AG09309 (cell line): ENCODE data around the gene ABCA3.

Experiments
- DNase-seq: peaks from one replicate; pipeline ENCODE4 v3.0.0-alpha.2; 2010; ENCODE audit warnings: low read depth
- H3K4me3 ChIP-seq: 2 replicates; pipeline ENCODE4 v1.5.1; 2011; ENCODE audit warnings: mild to moderate bottlenecking, low read depth, low read length, moderate library complexity; ENCODE audit not compliant: control insufficient read depth
- TF ChIP-seq, protein P1 (sequence below): IDR thresholded peaks from 2 replicates; pipeline ENCODE4 v1.5.1; 2011; ENCODE audit warnings: mild to moderate bottlenecking, low read depth, low read length, inconsistent platforms; ENCODE audit not compliant: insufficient read depth, control insufficient read depth; ENCODE audit errors: missing control alignments

The ABCA3 gene

DNA sequence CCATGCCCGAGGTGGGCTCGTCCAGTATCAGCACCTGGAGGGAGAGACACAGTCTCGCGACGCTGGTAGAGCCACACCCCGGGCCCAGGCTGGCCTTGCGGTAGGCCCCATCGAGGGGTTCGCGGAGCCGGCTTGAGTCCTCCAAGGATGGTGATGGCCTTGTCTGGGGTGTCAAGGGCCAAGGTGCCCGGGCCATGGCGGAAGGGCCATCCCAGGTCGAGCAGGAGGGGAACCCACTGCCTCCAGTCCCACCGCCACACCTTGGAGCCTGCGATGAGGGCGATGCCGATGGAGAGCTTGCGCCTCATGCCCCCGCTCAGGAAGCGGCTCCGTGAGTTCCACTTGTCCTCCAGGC, 43.0 kb downstream of the ABCA3 start:
- TF ChIP-seq, protein P1, sequence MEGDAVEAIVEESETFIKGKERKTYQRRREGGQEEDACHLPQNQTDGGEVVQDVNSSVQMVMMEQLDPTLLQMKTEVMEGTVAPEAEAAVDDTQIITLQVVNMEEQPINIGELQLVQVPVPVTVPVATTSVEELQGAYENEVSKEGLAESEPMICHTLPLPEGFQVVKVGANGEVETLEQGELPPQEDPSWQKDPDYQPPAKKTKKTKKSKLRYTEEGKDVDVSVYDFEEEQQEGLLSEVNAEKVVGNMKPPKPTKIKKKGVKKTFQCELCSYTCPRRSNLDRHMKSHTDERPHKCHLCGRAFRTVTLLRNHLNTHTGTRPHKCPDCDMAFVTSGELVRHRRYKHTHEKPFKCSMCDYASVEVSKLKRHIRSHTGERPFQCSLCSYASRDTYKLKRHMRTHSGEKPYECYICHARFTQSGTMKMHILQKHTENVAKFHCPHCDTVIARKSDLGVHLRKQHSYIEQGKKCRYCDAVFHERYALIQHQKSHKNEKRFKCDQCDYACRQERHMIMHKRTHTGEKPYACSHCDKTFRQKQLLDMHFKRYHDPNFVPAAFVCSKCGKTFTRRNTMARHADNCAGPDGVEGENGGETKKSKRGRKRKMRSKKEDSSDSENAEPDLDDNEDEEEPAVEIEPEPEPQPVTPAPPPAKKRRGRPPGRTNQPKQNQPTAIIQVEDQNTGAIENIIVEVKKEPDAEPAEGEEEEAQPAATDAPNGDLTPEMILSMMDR = no peak
- DNase-seq = no peak
- H3K4me3 ChIP-seq = no peak overlapping the region

DNA sequence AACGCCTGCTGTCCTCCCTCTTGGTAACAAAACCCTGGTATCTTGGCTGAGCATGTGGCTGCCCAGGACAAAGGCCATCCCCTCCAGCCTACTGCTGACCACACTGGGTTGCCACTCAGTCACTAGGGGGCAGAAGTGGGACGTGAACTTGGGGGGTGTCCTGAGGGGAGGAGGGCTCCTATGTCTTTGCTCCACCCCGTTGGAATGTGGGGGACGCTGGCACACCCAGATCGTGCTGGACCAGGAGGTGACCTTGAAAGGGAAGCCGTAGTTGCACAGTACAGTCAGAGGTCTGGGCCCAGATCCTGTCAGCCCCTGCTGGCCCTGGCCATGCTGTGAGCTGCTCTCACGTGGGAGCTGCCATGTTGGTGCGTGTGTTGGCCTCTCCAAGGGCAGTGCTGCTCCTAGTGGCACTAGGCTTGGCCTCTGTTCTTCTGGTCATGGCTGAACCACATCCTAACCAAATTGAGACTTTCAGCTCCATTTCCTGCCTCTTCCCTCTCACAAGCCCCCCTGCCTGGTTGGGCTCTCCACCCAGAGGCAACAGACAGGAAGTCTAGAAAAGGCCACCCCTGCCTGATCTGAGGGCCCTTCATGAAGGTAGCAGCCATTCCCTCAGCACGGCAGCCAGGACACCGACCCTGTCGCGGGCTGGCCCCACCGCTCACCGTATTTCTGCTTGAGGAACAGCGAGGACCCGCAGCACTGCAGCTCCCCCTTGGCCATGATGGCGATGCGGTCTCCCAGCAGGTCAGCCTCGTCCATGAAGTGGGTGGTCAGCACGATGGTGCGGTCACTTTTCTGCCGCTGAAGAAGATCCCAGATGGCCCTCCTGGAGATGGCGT, 43.6 kb downstream of the ABCA3 start:
- no peak overlapping the region for H3K4me3 ChIP-seq
- TF ChIP-seq, protein P1 = peak; percentile 53
- DNase-seq = no peak

DNA sequence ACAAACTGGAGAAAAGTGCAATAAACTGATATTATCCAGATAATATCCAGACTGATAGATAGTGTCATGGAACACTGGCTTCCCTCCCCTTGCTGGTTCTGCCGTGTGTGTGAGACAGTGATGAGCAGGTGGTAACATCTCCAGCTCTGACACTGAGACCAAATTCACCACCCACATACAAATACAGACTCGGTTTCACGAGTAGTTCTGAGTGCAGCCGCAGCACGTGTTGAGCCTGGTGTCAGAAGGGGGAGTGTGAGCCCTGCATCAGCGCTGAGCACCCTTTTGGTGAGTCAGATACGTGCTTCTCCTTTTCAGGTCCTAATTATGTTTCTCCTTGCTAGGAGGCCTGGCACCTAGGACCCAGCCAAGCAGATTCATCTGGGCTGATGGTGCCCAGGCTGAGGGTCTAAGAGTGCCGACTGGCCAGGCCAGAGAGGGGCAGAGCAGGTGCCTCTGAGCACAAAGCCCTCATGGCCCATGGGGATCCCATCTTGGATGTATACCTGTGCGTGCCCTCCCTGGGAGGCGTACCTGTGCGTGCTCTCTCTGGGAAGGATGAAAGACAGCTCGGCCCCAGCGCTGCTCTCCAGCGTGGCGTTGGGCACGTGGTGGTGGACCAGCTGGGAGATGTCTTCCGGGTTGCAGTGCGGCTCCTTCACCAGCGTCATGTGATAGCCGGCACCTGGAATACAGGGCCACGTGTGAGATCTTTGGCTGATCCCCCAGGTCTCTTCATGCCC, 45.3 kb downstream of the ABCA3 start:
- H3K4me3 ChIP-seq = no peak overlapping the region
- TF ChIP-seq, protein P1 = no peak
- DNase-seq = no peak

DNA sequence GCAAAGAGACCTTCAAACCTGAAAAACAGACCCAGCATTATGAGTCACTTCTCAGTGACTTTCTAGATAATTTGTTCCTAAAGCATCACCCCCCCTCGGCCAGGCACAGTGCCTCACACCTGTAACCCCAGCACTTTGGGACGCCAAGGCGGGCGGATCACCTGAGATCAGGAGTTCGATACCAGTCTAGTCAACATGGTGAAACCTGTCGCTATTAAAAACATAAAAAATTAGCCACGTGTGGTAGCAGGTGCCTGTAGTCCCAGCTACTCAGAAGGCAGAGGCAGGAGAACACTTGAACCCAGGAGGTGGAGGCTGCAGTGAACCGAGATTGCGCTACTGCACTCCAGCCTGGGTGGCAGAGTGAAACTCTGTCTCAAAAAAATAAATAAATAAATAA, 48.3 kb downstream of the ABCA3 start:
- TF ChIP-seq, protein P1 = no peak
- no peak for DNase-seq
- no peak overlapping the region for H3K4me3 ChIP-seq

DNA sequence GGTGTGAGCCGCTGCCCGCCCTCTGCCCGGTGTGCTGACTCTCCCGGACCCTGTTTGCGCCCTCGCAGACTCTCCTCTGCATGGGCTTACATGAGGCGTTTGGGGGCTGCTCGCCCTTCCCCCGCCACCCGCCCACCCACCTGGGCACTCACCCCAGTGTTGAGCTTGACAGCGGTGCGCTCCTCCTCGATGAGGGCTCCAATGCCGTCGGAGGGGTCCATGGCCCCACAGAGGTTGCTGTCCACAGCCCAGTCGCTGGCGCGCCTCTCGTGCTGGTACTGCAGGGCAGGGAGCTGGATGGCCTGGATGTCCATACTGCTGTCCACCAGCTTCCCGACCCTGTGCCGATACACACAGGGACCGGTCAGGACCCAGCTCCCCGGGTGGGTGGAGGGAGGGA, 51.2 kb downstream of the ABCA3 start:
- TF ChIP-seq, protein P1 = no peak
- no peak overlapping the region for H3K4me3 ChIP-seq
- DNase-seq = no peak

DNA sequence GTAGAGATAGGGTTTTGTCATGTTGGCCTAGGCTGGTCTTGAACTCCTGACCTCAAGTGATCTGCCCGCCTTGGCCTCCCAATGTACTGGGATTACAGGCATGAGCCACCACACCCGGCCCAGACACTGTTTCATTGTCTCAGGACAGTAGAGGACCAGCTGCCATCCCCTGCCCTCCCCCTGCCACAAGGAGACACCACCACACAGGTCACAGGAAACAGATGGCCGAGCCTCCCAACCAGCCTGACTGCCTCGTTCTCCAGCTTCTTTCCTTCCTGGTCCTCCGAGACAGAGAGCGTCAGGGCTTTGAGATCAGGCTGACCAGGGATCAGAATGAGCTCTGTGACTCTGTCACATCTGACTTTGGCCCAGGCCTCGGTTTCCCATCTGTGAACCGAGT, 51.8 kb downstream of the ABCA3 start:
- no peak overlapping the region for H3K4me3 ChIP-seq
- TF ChIP-seq, protein P1 = no peak
- no peak for DNase-seq
